GM23248 (cell line): Measurements from ENCODE around the gene PAX7. TPM values are rescaled to one million over a fixed set of nuclear protein-coding genes. Genes with fewer than 3 reads are reported as not detected.

ENCODE experiments used
- DNase-seq: peaks from one replicate; pipeline ENCODE4 v3.0.0-alpha.2; 2015
- H2AFZ ChIP-seq: fragments of 200-600 bp; sonication (generic); 2 replicates; pipeline ENCODE4 v1.6.1; 2016; ENCODE audit warnings: antibody characterized with exemption
- H3F3A ChIP-seq: fragments of 200-600 bp; sonication (generic); 2 replicates; pipeline ENCODE4 v1.6.1; 2016; ENCODE audit warnings: mild to moderate bottlenecking, antibody characterized with exemption, mixed run types; ENCODE audit not compliant: insufficient read depth
- H3K27ac ChIP-seq: fragments of 200-600 bp; sonication (generic); 2 replicates; pipeline ENCODE4 v1.5.1; 2016; ENCODE audit warnings: mild to moderate bottlenecking
- H3K27me3 ChIP-seq: fragments of 200-600 bp; sonication (generic); replicated peaks from 2 replicates; pipeline ENCODE4 v1.6.1; 2016; ENCODE audit warnings: mild to moderate bottlenecking; ENCODE audit not compliant: insufficient read depth
- H3K36me3 ChIP-seq: fragments of 200-600 bp; sonication (generic); 2 replicates; pipeline ENCODE4 v1.6.1; 2016; ENCODE audit warnings: low read depth, mild to moderate bottlenecking
- H3K4me1 ChIP-seq: fragments of 200-600 bp; sonication (generic); 2 replicates; pipeline ENCODE4 v1.6.1; 2016; ENCODE audit warnings: mild to moderate bottlenecking; ENCODE audit not compliant: insufficient read depth
- H3K4me2 ChIP-seq: fragments of 200-600 bp; sonication (generic); one replicate; pipeline ENCODE4 v1.6.1; 2016; ENCODE audit warnings: mild to moderate bottlenecking; ENCODE audit not compliant: unreplicated experiment
- H3K4me3 ChIP-seq: fragments of 200-600 bp; sonication (generic); 2 replicates; pipeline ENCODE4 v1.5.1; 2016; ENCODE audit warnings: mild to moderate bottlenecking
- H3K79me2 ChIP-seq: fragments of 200-600 bp; sonication (generic); 2 replicates; pipeline ENCODE4 v1.6.1; 2016; ENCODE audit warnings: mild to moderate bottlenecking; ENCODE audit not compliant: insufficient read depth
- H3K9ac ChIP-seq: fragments of 200-600 bp; sonication (generic); 2 replicates; pipeline ENCODE4 v1.6.1; 2016; ENCODE audit warnings: mild to moderate bottlenecking
- H3K9me2 ChIP-seq: fragments of 200-600 bp; sonication (generic); 2 replicates; pipeline ENCODE4 v1.6.1; 2016; ENCODE audit warnings: mixed run types, mild to moderate bottlenecking, moderate library complexity; ENCODE audit not compliant: insufficient read depth
- H3K9me3 ChIP-seq: fragments of 200-600 bp; sonication (generic); one replicate; pipeline ENCODE4 v1.6.1; 2017; ENCODE audit warnings: low read depth
- H4K20me1 ChIP-seq: fragments of 200-600 bp; sonication (generic); 2 replicates; pipeline ENCODE4 v1.6.0; 2016; ENCODE audit not compliant: insufficient read depth
- EZH2 ChIP-seq: fragments of 200-600 bp; sonication (generic); IDR thresholded peaks from 2 replicates; pipeline ENCODE4 v1.6.1; 2018; ENCODE audit warnings: antibody characterized with exemption, mild to moderate bottlenecking; ENCODE audit not compliant: insufficient read depth, poor library complexity, severe bottlenecking
- EZH2phosphoT487 ChIP-seq: fragments of 200-600 bp; sonication (generic); IDR thresholded peaks from 2 replicates; pipeline ENCODE4 v1.6.1; 2018; ENCODE audit warnings: antibody characterized with exemption, moderate library complexity, mild to moderate bottlenecking, low read depth; ENCODE audit not compliant: insufficient read depth
- WGBS, 2 experiments: methylation state at CpG; one replicate each; pipeline ENCODE4 v1.1.6; 2015 to 2017; ENCODE audit warnings: low lambda C conversion rate in 2 of 2, low coverage in 1 of 2; ENCODE audit errors: missing lambda C conversion rate in 2 of 2; 5-methylcytosine and 5-hydroxymethylcytosine counted together
- in situ Hi-C: fragments of 300-500 bp; cut with MboI; formaldehyde crosslinking; loops from 2 replicates; pipeline ENCODE4 v1.15.0; 2020
- polyA plus RNA-seq: library from polyadenylated mRNA; unstranded; fragments of >200 nt; fragmentation: Nextera tagmentation; extraction: Ambion mirVana; gene quantifications from 2 replicates; pipeline ENCODE4 v1.2.1, GENCODE V29; 2016
- total RNA-seq: library from RNA; depleted of rRNA; stranded (reverse); fragments of >200 nt; shearing (Covaris generic); gene quantifications from 2 replicates; pipeline ENCODE4 v1.2.3, GENCODE V29; 2014

The PAX7 gene
- total and polyA plus RNA-seq, 2 experiments from 2014 or later: not detected

DNA sequence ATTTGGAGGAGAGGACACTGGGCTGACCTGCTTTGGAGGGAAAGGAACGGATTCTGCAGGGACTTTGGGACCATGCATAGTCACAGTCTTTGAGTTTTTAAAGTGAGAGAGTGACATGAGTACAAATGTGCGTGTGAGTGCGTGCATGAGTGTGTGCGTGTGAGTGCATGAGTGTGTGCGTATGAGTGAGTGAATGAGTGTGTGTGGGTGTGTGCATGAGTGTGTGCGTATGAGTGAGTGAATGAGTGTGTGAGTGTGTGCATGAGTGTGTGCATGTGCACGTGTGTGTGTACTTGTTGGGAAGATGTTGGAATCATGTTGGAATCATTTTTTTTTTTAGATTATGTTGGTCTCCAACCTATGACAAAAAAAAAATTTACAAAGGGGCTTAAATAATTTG, 70.5 kb downstream of the PAX7 start:
- no peaks in the 10 kb centered on the region for H3K79me2 ChIP-seq
- no peak overlapping the region for H3K4me2 ChIP-seq
- no peaks in the 10 kb centered on the region for H3F3A ChIP-seq
- H4K20me1 ChIP-seq: no peaks in the 10 kb centered on the region
- in situ Hi-C loops: no loop called here
- WGBS, 2 experiments: 62 to 63% methylated on average over 7 of the region's 7 CpGs
- H3K27ac ChIP-seq: no peak overlapping the region
- no peaks in the 10 kb centered on the region for H3K9me3 ChIP-seq
- no peaks in the 10 kb centered on the region for H3K4me1 ChIP-seq
- DNase-seq: no peak
- H3K9ac ChIP-seq: no peak overlapping the region
- H3K36me3 ChIP-seq: no peaks in the 10 kb centered on the region
- no peak overlapping the region for H3K4me3 ChIP-seq
- TF ChIP-seq EZH2 (no peak), EZH2phosphoT487 (no peak)
- no peaks in the 10 kb centered on the region for H3K9me2 ChIP-seq
- H2AFZ ChIP-seq: no peak overlapping the region
- H3K27me3 ChIP-seq: peaks cover 11% of the 10 kb centered on the region

DNA sequence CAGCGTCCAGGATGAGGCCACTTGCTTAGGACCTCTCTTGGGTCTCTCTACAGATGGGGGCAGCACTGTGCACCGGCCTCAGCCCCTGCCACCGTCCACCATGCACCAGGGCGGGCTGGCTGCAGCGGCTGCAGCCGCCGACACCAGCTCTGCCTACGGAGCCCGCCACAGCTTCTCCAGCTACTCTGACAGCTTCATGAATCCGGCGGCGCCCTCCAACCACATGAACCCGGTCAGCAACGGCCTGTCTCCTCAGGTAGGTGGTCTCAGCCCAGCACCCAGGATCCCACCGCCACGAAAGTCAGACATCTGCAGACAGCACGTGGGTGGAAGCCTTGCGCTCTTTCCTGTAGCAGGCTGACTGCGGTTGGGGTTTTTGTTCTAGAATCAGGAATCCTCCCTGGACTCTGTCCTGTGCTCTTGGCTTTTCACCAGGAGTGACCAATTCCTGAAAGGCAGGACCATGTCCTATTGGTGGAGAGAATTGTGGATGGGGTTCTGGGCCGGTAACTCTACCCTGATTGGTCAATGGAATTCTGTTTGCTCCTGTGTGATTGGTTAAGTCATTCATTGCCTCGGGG, 72.5 kb downstream of the PAX7 start:
- H3K36me3 ChIP-seq: no peaks in the 10 kb centered on the region
- no peaks in the 10 kb centered on the region for H3F3A ChIP-seq
- H3K27ac ChIP-seq: no peak overlapping the region
- WGBS, 2 experiments: 61 to 68% methylated on average over 21 of the region's 21 CpGs
- H3K4me1 ChIP-seq: no peaks in the 10 kb centered on the region
- H3K4me3 ChIP-seq: no peak overlapping the region
- TF ChIP-seq EZH2phosphoT487: no peak
- DNase-seq: no peak
- no peaks in the 10 kb centered on the region for H3K9me2 ChIP-seq
- no peaks in the 10 kb centered on the region for H3K9me3 ChIP-seq
- H4K20me1 ChIP-seq: no peaks in the 10 kb centered on the region
- in situ Hi-C loops: no loop called here
- H3K79me2 ChIP-seq: no peaks in the 10 kb centered on the region
- H3K27me3 ChIP-seq: no peaks in the 10 kb centered on the region; the same call in 1 of the 2 replicates
- H3K9ac ChIP-seq: no peak overlapping the region
- H3K4me2 ChIP-seq: no peak overlapping the region
- H2AFZ ChIP-seq: no peak overlapping the region

DNA sequence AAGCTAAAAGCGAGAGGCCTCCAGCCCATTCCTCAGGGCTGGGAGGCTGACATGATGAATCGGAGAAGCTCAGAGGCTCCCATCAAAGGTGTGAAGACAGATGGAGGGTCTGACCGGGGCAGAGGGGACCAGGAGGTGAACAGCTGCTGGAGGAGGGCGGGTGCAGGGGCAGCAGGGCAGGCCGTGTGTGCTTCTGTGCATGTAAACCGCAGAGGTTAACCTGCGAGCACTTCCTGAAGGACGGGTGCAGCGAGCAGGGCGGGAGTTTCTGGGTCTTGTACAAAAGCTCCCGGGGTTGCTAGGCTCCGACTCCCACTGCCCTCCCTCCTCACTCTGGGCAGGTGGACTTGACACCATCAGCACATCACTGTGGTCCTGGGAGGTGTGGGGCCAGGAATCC, 75.2 kb downstream of the PAX7 start:
- Histone ChIP-seq H3K79me2 (no peaks in the 10 kb centered on the region), H3K27me3 (peaks cover 8% of the 10 kb centered on the region), H2AFZ (no peak overlapping the region), H3K9me3 (no peaks in the 10 kb centered on the region), H3K9me2 (no peaks in the 10 kb centered on the region), H3K9ac (no peak overlapping the region), H3K4me3 (no peak overlapping the region), H3F3A (no peaks in the 10 kb centered on the region), H3K4me2 (no peak overlapping the region), H3K36me3 (no peaks in the 10 kb centered on the region), H3K27ac (no peak overlapping the region), H3K4me1 (no peaks in the 10 kb centered on the region), H4K20me1 (no peaks in the 10 kb centered on the region)
- TF ChIP-seq EZH2: no peak
- TF ChIP-seq EZH2phosphoT487: no peak
- WGBS, 2 experiments: 18 to 21% methylated on average over 12 of the region's 12 CpGs
- in situ Hi-C loops: no loop called here
- no peak for DNase-seq

DNA sequence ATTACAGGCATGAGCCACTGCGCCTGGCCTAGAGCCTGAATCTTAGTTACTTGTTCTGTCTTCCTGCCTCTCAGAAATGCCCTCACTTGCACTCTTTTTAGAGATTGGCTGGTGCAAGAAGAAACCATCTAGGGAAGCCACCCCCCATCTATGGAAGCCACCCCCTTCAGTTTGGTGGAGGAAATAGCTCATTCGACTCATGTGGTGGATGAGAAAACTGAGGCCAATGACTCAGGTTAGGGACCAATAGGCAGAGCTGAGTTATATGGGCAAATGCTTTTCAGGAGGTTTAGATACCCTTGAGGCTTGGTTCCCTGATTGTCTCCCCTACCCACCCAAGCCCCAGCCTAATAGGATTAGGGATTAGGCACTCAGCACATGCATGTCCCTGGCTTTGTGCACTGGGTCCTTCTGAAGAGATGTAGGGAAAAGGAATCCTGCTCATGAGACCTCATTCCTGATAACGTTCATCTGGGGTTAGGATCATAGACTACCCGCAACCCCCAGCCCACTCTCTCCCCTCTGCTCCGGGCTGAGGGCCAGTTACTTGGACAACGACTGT, 77.1 kb downstream of the PAX7 start:
- 50% methylated on average over 6 of the region's 6 CpGs for WGBS, 2 experiments
- Histone ChIP-seq H3K4me2 (no peak overlapping the region), H3F3A (no peaks in the 10 kb centered on the region), H3K9me2 (no peaks in the 10 kb centered on the region), H3K27ac (no peak overlapping the region), H3K36me3 (no peaks in the 10 kb centered on the region), H3K9ac (no peak overlapping the region), H3K4me1 (no peaks in the 10 kb centered on the region), H3K79me2 (no peaks in the 10 kb centered on the region), H4K20me1 (no peaks in the 10 kb centered on the region), H3K4me3 (no peak overlapping the region), H2AFZ (no peak overlapping the region), H3K9me3 (no peaks in the 10 kb centered on the region), H3K27me3 (peaks cover 11% of the 10 kb centered on the region)
- in situ Hi-C loops: no loop called here
- no peak for DNase-seq
- TF ChIP-seq EZH2phosphoT487 (no peak), EZH2 (no peak)

DNA sequence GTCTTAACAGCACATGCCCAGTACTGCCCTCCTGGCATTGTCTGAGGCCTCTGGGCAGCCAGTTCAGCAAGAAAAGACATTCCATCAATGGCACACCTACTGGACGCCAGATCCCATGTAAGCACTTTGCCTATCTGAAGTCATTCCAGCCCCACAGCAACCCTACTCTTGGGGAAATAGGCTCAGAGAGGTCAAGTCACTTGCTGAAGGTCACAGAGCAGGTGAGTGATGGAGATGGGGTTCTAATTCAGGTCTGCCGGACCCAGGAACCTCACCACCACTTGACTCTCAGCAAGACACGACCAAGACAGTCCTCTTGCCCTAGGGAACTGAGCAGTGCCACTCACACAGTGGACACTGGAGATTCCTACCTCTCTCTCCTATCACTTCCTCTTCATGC, 79.4 kb downstream of the PAX7 start:
- H3K27ac ChIP-seq: no peak overlapping the region
- no peaks in the 10 kb centered on the region for H3K9me2 ChIP-seq
- no peak for DNase-seq
- H3F3A ChIP-seq: no peaks in the 10 kb centered on the region
- H3K27me3 ChIP-seq: peaks cover 20% of the 10 kb centered on the region
- H2AFZ ChIP-seq: no peak overlapping the region
- TF ChIP-seq EZH2 (no peak), EZH2phosphoT487 (no peak)
- H3K4me1 ChIP-seq: no peaks in the 10 kb centered on the region
- 16 to 20% methylated on average over 3 of the region's 3 CpGs for WGBS, 2 experiments
- H3K79me2 ChIP-seq: no peaks in the 10 kb centered on the region
- H3K9me3 ChIP-seq: no peaks in the 10 kb centered on the region
- no peaks in the 10 kb centered on the region for H3K36me3 ChIP-seq
- in situ Hi-C loops: no loop called here
- no peak overlapping the region for H3K9ac ChIP-seq
- H3K4me3 ChIP-seq: no peak overlapping the region
- no peak overlapping the region for H3K4me2 ChIP-seq
- no peaks in the 10 kb centered on the region for H4K20me1 ChIP-seq
